ENCODE data around the gene BSND. TPM values are rescaled to one million over a fixed set of nuclear protein-coding genes. Genes with fewer than 3 reads are reported as not detected.

Gene BSND
- total RNA-seq, 1 donor: not detected

DNA sequence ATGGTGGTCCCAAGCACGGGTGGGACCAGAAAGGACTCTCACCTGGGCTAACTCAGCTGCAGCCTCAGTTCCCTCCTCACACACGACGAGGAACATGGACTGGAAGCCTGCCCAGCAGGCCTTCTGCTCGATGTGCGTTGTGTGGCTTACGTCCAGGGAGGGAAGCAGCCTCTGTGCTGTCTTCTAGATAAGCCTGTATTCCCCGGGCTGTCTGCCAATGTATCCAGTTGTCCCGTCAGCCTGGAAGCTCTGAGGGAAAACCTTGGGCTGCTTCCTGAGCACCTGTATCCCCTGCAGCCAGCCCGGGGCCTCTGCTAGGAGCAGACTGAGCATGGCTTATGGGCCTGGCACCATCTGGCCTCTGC lies 51.2 kb downstream of the BSND start:
- DNase-seq (ENCODE audit: low read depth): peak; percentile 62
- TF ChIP-seq, protein P1, sequence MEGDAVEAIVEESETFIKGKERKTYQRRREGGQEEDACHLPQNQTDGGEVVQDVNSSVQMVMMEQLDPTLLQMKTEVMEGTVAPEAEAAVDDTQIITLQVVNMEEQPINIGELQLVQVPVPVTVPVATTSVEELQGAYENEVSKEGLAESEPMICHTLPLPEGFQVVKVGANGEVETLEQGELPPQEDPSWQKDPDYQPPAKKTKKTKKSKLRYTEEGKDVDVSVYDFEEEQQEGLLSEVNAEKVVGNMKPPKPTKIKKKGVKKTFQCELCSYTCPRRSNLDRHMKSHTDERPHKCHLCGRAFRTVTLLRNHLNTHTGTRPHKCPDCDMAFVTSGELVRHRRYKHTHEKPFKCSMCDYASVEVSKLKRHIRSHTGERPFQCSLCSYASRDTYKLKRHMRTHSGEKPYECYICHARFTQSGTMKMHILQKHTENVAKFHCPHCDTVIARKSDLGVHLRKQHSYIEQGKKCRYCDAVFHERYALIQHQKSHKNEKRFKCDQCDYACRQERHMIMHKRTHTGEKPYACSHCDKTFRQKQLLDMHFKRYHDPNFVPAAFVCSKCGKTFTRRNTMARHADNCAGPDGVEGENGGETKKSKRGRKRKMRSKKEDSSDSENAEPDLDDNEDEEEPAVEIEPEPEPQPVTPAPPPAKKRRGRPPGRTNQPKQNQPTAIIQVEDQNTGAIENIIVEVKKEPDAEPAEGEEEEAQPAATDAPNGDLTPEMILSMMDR (IDR thresholded peaks at IDR 0.05; ENCODE audit: insufficient read depth, low read length): no peak
- no peak overlapping the region for H3K4me3 ChIP-seq (ENCODE audit: low read depth, low read length)

DNA sequence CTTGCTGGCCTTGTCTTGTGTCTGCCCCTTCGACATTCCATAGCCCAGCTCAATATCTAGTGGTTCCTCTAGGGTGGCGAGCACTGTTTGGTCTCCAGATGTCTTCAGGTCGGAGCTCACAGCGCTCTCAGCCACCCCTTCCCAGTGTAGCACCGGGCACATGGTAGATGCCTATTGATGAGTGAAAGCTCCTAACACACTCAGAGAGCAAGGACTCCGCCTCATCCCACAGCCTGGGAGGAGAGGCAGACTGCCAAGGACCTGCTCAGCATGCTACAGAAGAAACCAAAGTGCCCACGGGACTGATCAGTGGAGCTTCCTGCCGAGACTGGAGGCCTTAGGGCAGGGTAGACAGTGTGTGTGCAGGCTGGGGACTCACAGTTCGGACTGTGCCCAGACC lies 51.5 kb downstream of the BSND start:
- H3K4me3 ChIP-seq (ENCODE audit: low read depth, low read length): no peak overlapping the region
- peak; percentile 57 for DNase-seq (ENCODE audit: low read depth)
- TF ChIP-seq, protein P1 (IDR thresholded peaks at IDR 0.05; ENCODE audit: insufficient read depth, low read length): no peak

DNA sequence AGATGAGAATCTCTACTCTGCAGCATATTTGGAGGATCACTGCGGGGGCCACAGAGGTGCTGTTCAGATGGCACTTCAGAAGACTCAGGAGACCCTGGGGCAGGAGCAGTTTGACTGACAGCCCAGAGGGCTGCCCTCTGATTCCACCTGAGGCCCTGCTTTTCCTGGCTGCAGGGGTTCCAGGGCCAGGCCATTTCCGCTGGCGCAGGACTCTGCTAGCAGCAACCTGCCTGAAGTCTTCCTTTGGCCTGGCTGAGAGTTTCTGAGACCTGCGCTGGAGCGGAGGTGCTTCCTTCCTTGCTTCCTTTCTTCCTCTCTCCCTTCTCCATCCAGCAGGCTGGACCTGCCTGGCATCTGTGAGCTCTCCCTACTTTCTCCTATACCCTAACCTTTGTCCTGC lies 52.4 kb downstream of the BSND start:
- no peak for DNase-seq (ENCODE audit: low read depth)
- H3K4me3 ChIP-seq (ENCODE audit: low read depth, low read length): no peak overlapping the region
- TF ChIP-seq, protein P1 (IDR thresholded peaks at IDR 0.05; ENCODE audit: insufficient read depth, low read length): no peak

GRCh38 chr1:55051621-55052020 lies 52.9 kb downstream of the BSND start:
- TF ChIP-seq, protein P1 (IDR thresholded peaks at IDR 0.05; ENCODE audit: insufficient read depth, low read length): no peak
- no peak overlapping the region for H3K4me3 ChIP-seq (ENCODE audit: low read depth, low read length)
- no peak for DNase-seq (ENCODE audit: low read depth)

DNA sequence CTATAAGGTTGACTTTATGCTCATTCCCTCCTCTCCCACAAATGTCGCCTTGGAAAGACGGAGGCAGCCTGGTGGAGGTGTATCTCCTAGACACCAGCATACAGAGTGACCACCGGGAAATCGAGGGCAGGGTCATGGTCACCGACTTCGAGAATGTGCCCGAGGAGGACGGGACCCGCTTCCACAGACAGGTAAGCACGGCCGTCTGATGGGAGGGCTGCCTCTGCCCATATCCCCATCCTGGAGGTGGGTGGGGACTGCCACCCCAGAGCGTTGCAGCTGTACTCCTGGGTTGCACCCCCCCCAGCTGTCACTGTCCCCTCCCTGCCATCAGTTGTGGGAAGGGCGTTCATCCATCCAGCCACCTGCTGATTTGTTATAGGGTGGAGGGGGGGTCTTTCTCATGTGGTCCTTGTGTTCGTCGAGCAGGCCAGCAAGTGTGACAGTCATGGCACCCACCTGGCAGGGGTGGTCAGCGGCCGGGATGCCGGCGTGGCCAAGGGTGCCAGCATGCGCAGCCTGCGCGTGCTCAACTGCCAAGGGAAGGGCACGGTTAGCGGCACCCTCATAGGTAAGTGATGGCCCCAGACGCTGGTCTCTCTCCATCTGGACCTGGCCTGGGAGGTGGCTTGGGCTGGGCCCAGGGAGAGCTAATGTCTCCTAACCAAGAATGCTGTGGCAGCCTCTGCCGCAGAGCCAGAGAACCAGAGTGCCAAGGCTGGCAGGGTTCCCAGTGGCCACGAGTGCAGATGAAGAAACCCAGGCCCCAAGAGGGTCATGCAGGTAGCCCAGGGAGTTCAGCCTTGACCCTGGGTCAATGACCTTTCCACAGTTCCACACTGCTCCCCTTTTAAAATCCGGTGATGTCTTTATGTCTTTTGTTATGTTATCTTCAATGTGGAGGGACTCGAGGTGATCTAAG lies 53.7 kb downstream of the BSND start:
- no peak overlapping the region for H3K4me3 ChIP-seq (ENCODE audit: low read depth, low read length)
- no peak for DNase-seq (ENCODE audit: low read depth)
- TF ChIP-seq, protein P1 (IDR thresholded peaks at IDR 0.05; ENCODE audit: insufficient read depth, low read length): no peak

GRCh38 chr1:55053265-55053954 lies 54.7 kb downstream of the BSND start:
- DNase-seq (ENCODE audit: low read depth): no peak
- TF ChIP-seq, protein P1 (IDR thresholded peaks at IDR 0.05; ENCODE audit: insufficient read depth, low read length): no peak

More at GRCh38 chr1:55053265-55053954, 54.7 kb downstream of the BSND start:
- no peak overlapping the region for H3K4me3 ChIP-seq (ENCODE audit: low read depth, low read length)

All from fibroblast of the aortic adventitia (primary cell).